A549 (cell line): ENCODE data around the gene PLPP4. TPM values are rescaled to one million over a fixed set of nuclear protein-coding genes. Genes with fewer than 3 reads are reported as not detected.

ENCODE experiments used
- ATAC-seq, 2 experiments: fragments of 200-7000 bp in 1 of 2; fragments of >200 bp in 1 of 2; cut with Nextera tagmentation in 1 of 2; cut with Tn5 transposase in 1 of 2; 3 replicates each; pipeline versions ENCODE4 v1.8.0 to v1.9.1; 2018 to 2020; ENCODE audit warnings: mild to moderate bottlenecking in 1 of 2, moderate library complexity in 1 of 2
- CTCF ChIA-PET: fragments of 300-600 bp; sonication (Branson Sonifier 250); formaldehyde crosslinking; extraction: SDS; loops from one replicate; lab custom pipeline; 2021; ENCODE audit warnings: antibody characterized with exemption, inconsistent platforms; lab: Yijun Ruan, JAX
- POLR2A ChIA-PET: fragments of 350-600 bp; formaldehyde crosslinking; extraction: SDS; loops from one replicate; lab custom pipeline; 2021; ENCODE audit warnings: antibody characterized with exemption, inconsistent platforms; lab: Yijun Ruan, JAX
- DNase-seq, 2 experiments: peaks; one replicate each; pipeline versions ENCODE4 v3.0.0 to v3.0.0-alpha.2; 2011 to 2016; ENCODE audit warnings: low read depth in 1 of 2, low spot score in 1 of 2
- FAIRE-seq: peaks from 2 replicates; lab custom pipeline; 2011; peaks lifted over from hg19 to GRCh38; lab: Jason Lieb, UNC
- H3K27ac ChIP-seq, 2 experiments: fragments of >200 bp; sonication (Bioruptor Twin); formaldehyde crosslinking; 3 replicates each; pipeline ENCODE4 v1.5.1; 2016 to 2017
- H3K4me1 ChIP-seq: fragments of >200 bp; sonication (Bioruptor Twin); formaldehyde crosslinking; 3 replicates; pipeline ENCODE4 v1.6.1; 2016
- H3K4me2 ChIP-seq: fragments of >200 bp; sonication (Bioruptor Twin); formaldehyde crosslinking; 3 replicates; pipeline ENCODE4 v1.6.1; 2016
- H3K4me3 ChIP-seq: fragments of >200 bp; sonication (Bioruptor Twin); formaldehyde crosslinking; 3 replicates; pipeline ENCODE4 v1.5.1; 2016
- H3K9me3 ChIP-seq: fragments of >200 bp; sonication (Bioruptor Twin); formaldehyde crosslinking; 3 replicates; pipeline ENCODE4 v1.6.1; 2016
- CBX2 ChIP-seq: fragments of 200-600 bp; sonication (generic); IDR thresholded peaks from 2 replicates; pipeline ENCODE4 v1.6.1; 2016; ENCODE audit warnings: low read depth, mild to moderate bottlenecking, borderline replicate concordance
- CEBPB ChIP-seq, 2 experiments: fragments of >200 bp in 1 of 2; sonication (Bioruptor Twin) in 1 of 2; formaldehyde crosslinking in 1 of 2; IDR thresholded peaks; 2 replicates each; pipeline ENCODE4 v1.6.1; 2012 to 2016
- CHD2 ChIP-seq: fragments of 150-350 bp; IDR thresholded peaks from 2 replicates; pipeline ENCODE4 v1.6.1; 2014; ENCODE audit warnings: low read length; ENCODE audit not compliant: partially characterized antibody
- CHD4 ChIP-seq: fragments of 200-600 bp; sonication (generic); IDR thresholded peaks from 2 replicates; pipeline ENCODE4 v1.6.1; 2016; ENCODE audit warnings: antibody characterized with exemption, mild to moderate bottlenecking, borderline replicate concordance
- GATA3 ChIP-seq: IDR thresholded peaks from 2 replicates; pipeline ENCODE4 v1.6.1; 2012; ENCODE audit warnings: borderline replicate concordance
- HDAC2 ChIP-seq: fragments of 200-600 bp; sonication (generic); IDR thresholded peaks from 2 replicates; pipeline ENCODE4 v1.6.1; 2016
- HEYL ChIP-seq: fragments of 250-450 bp; sonication (Bioruptor Pico); IDR thresholded peaks from 2 replicates; pipeline ENCODE4 v1.8.0; 2021; ENCODE audit warnings: mild to moderate bottlenecking, moderate library complexity
- HOXA7 ChIP-seq: fragments of 250-450 bp; sonication (Bioruptor Pico); IDR thresholded peaks from 2 replicates; pipeline ENCODE4 v1.5.0; 2020; ENCODE audit warnings: mild to moderate bottlenecking, moderate library complexity
- JUNB ChIP-seq: fragments of >200 bp; sonication (Bioruptor Twin); formaldehyde crosslinking; IDR thresholded peaks from 2 replicates; pipeline ENCODE4 v1.6.1; 2016
- KDM1A ChIP-seq: fragments of 200-600 bp; sonication (generic); IDR thresholded peaks from 2 replicates; pipeline ENCODE4 v1.6.1; 2016; ENCODE audit warnings: low read depth, mild to moderate bottlenecking
- MAZ ChIP-seq: fragments of 150-350 bp; IDR thresholded peaks from 2 replicates; pipeline ENCODE4 v1.6.1; 2014; ENCODE audit warnings: antibody characterized with exemption, low read depth, low read length, borderline replicate concordance
- MYC ChIP-seq: IDR thresholded peaks from 2 replicates; pipeline ENCODE4 v1.6.1; 2012; ENCODE audit warnings: mild to moderate bottlenecking, inconsistent platforms, low read length, improper control_type of control experiment, borderline replicate concordance
- NFE2L2 ChIP-seq: fragments of 150-350 bp; conservative IDR thresholded peaks from 2 replicates; pipeline ENCODE4 v1.6.1; 2014; ENCODE audit warnings: low read length
- NR3C1 ChIP-seq: fragments of >200 bp; sonication (Bioruptor Twin); formaldehyde crosslinking; IDR thresholded peaks from 3 replicates; pipeline ENCODE4 v1.6.1; 2017
- RAD21 ChIP-seq, 2 experiments: fragments of >200 bp in 1 of 2; sonication (Bioruptor Twin) in 1 of 2; formaldehyde crosslinking in 1 of 2; IDR thresholded peaks in 1 of 2; conservative IDR thresholded peaks in 1 of 2; 2 replicates in 1 of 2; 3 replicates in 1 of 2; pipeline ENCODE4 v1.6.1; 2012 to 2018; ENCODE audit warnings: inconsistent platforms in 1 of 2
- SREBF2 ChIP-seq: fragments of 450-650 bp; IDR thresholded peaks from 2 replicates; pipeline ENCODE4 v1.6.1; 2014; ENCODE audit warnings: mild to moderate bottlenecking, moderate library complexity
- TP53 ChIP-seq: fragments of 250-450 bp; sonication (Bioruptor Pico); IDR thresholded peaks from 2 replicates; pipeline ENCODE4 v1.5.0; 2021; ENCODE audit warnings: mild to moderate bottlenecking, moderate library complexity
- ZC3H11A ChIP-seq: fragments of 450-650 bp; IDR thresholded peaks from 2 replicates; pipeline ENCODE4 v1.6.1; 2014; ENCODE audit warnings: antibody characterized with exemption, mild to moderate bottlenecking
- ZFP36 ChIP-seq: fragments of 450-650 bp; IDR thresholded peaks from 2 replicates; pipeline ENCODE4 v1.6.1; 2014; ENCODE audit warnings: borderline replicate concordance; ENCODE audit not compliant: partially characterized antibody
- ZNF302 ChIP-seq: fragments of 250-450 bp; sonication (Bioruptor Pico); IDR thresholded peaks from 2 replicates; pipeline ENCODE4 v1.9.0; 2021; ENCODE audit warnings: inconsistent platforms, mild to moderate bottlenecking, moderate library complexity
- WGBS: methylation state at CpG from one replicate; pipeline ENCODE4 v1.1.6; 2017; ENCODE audit errors: missing lambda C conversion rate; 5-methylcytosine and 5-hydroxymethylcytosine counted together
- polyA plus RNA-seq, 4 experiments: library from polyadenylated mRNA; depleted of rRNA in 3 of 4; stranded (reverse); fragments of >200 nt; fragmentation: RNase III in 1 of 4; extraction: RNeasy Plus Mini Kit Qiagen cat#74134 plus additional on column Dnase treatment in 1 of 4; gene quantifications; 2 replicates in 3 of 4; 3 replicates in 1 of 4; pipeline ENCODE4 v1.2.3, GENCODE V29; 2011 to 2017
- TF ChIP-seq, protein P1 (sequence below): fragments of 250-450 bp; sonication (Bioruptor Pico); IDR thresholded peaks from 2 replicates; pipeline ENCODE4 v1.5.0; 2021; ENCODE audit warnings: mild to moderate bottlenecking, moderate library complexity, borderline replicate concordance
- TF ChIP-seq, protein P2 (sequence below): fragments of >200 bp; sonication (Bioruptor Twin); formaldehyde crosslinking; IDR thresholded peaks from 2 replicates; pipeline ENCODE4 v1.6.1; 2016
- TF ChIP-seq, protein P3 (sequence below): fragments of 200-600 bp; sonication (generic); IDR thresholded peaks from 2 replicates; pipeline ENCODE4 v1.6.1; 2016; ENCODE audit warnings: antibody characterized with exemption, mild to moderate bottlenecking, moderate library complexity
- TF ChIP-seq, protein P4 (sequence below): IDR thresholded peaks from 2 replicates; pipeline ENCODE4 v1.6.1; 2012; ENCODE audit warnings: low read depth, borderline replicate concordance

Gene PLPP4
- polyA plus RNA-seq, 2 of the 4 experiments (the other 2 are of a cell fraction): not detected

DNA sequence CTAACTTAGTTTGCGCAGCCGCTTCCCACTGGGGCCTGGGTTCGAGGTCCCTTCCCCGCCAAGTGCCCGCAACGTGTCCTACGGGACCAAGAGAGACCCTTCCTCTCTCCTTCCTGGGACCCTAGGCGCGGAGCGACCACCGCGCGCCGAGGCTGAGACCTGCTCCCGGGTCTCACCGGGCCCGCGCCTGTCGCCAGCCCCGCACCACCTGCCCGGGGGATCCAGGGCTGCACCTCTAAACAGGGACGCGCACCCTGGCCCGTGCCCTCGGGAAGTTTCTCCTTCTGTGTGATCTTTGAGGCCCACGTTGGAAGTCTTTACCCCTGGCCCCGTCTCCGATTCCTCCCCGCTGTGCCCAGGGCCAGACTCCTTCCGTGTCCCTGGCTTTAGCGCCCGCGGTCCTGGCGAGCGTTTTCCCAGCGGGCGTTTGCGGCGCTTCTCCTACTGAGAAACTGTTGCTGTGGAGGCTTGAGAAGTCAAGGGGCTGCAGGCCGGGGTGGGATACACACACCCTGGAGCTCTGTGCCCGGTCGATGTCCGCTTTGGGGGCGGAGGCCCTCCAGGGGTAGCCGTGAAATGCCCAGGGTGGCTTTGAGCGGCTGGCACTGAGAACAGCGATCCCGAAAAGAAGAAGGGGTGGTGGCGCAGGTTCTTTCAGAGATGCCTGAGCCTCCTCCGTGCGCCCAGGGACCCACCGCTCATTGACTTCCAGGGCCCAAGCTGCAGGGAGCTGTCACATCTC lies 575 bp downstream of the PLPP4 start (continued):
- TF ChIP-seq CBX2 (no peak), NR3C1 (no peak)

DNA sequence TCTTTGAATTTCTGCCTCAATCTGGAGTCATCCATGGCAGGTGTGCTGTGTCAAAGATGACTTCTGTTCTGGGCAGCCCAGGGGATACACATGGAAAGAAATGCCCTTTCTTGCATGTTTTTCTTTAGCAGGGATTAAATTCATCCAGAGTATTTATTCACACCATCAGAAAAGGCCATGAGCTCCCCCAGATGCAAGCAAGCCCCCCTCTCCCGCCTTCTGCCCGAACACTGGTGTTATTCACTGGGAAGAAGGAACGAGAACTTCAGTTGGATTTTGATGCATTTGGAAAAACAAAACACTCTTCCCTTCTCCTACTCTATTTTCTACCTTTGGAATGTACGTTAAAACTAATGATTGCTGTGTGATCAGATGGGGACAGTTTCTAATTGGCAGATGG lies 1.4 kb downstream of the PLPP4 start:
- ChIA-PET CTCF (no interaction called here), POLR2A (no interaction called here)
- H3K4me3 ChIP-seq: no peak overlapping the region
- FAIRE-seq (no peak), ATAC-seq (no peak), DNase-seq (no peak)
- no peaks in the 10 kb centered on the region for H3K9me3 ChIP-seq
- no peaks in the 10 kb centered on the region for H3K4me1 ChIP-seq
- H3K27ac ChIP-seq: no peak overlapping the region
- 14% methylated on average over 4 of the region's 4 CpGs for WGBS
- TF ChIP-seq ZNF302 (CRISPR knock-in tag) (no peak), CEBPB (IDR thresholded peaks at IDR 0.05) (no peak), HEYL (CRISPR knock-in tag) (no peak), SREBF2 (no peak), HOXA7 (CRISPR knock-in tag) (no peak), GATA3 (no peak)
- no peak overlapping the region for H3K4me2 ChIP-seq

DNA sequence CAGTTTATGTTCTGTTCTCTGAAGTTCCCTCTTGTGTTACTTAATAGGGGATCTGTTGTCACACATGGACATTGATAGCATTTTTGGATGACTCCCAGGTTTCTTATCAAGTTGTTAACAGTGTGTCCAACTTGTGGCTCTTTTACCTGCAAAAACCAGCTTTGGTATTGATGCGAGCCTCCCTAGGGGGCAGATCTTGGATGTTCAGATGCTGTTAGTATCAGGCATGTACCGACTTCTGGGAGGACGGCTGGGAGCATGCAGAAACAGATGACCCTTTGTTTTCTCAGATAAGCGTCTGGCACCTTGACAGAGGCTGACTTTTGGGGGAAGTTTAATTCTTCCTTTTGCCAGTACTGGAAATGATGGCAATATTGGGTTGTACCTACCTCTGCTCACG lies 2.2 kb downstream of the PLPP4 start:
- POLR2A ChIA-PET: no interaction called here
- TF ChIP-seq TP53 (CRISPR knock-in tag) (no peak), KDM1A (no peak), HOXA7 (CRISPR knock-in tag) (no peak), HDAC2 (no peak), CHD2 (no peak), JUNB (no peak), CEBPB (IDR thresholded peaks at IDR 0.05) (no peak), CHD4 (no peak), ZC3H11A (no peak), NFE2L2 (no peak), MAZ (no peak), CBX2 (no peak), RAD21 (conservative IDR thresholded peaks at IDR 0.05 in 1 of 2, IDR thresholded peaks at IDR 0.05 in 1 of 2) (no peak), MYC (no peak), ZFP36 (no peak), ZNF302 (CRISPR knock-in tag) (no peak)
- TF ChIP-seq, protein P1, sequence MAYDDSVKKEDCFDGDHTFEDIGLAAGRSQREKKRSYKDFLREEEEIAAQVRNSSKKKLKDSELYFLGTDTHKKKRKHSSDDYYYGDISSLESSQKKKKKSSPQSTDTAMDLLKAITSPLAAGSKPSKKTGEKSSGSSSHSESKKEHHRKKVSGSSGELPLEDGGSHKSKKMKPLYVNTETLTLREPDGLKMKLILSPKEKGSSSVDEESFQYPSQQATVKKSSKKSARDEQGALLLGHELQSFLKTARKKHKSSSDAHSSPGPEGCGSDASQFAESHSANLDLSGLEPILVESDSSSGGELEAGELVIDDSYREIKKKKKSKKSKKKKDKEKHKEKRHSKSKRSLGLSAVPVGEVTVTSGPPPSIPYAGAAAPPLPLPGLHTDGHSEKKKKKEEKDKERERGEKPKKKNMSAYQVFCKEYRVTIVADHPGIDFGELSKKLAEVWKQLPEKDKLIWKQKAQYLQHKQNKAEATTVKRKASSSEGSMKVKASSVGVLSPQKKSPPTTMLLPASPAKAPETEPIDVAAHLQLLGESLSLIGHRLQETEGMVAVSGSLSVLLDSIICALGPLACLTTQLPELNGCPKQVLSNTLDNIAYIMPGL (CRISPR knock-in tag): no peak
- TF ChIP-seq, protein P2, sequence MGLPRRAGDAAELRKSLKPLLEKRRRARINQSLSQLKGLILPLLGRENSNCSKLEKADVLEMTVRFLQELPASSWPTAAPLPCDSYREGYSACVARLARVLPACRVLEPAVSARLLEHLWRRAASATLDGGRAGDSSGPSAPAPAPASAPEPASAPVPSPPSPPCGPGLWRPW: no peak
- TF ChIP-seq, protein P3, sequence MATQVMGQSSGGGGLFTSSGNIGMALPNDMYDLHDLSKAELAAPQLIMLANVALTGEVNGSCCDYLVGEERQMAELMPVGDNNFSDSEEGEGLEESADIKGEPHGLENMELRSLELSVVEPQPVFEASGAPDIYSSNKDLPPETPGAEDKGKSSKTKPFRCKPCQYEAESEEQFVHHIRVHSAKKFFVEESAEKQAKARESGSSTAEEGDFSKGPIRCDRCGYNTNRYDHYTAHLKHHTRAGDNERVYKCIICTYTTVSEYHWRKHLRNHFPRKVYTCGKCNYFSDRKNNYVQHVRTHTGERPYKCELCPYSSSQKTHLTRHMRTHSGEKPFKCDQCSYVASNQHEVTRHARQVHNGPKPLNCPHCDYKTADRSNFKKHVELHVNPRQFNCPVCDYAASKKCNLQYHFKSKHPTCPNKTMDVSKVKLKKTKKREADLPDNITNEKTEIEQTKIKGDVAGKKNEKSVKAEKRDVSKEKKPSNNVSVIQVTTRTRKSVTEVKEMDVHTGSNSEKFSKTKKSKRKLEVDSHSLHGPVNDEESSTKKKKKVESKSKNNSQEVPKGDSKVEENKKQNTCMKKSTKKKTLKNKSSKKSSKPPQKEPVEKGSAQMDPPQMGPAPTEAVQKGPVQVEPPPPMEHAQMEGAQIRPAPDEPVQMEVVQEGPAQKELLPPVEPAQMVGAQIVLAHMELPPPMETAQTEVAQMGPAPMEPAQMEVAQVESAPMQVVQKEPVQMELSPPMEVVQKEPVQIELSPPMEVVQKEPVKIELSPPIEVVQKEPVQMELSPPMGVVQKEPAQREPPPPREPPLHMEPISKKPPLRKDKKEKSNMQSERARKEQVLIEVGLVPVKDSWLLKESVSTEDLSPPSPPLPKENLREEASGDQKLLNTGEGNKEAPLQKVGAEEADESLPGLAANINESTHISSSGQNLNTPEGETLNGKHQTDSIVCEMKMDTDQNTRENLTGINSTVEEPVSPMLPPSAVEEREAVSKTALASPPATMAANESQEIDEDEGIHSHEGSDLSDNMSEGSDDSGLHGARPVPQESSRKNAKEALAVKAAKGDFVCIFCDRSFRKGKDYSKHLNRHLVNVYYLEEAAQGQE: no peak
- TF ChIP-seq, protein P4, sequence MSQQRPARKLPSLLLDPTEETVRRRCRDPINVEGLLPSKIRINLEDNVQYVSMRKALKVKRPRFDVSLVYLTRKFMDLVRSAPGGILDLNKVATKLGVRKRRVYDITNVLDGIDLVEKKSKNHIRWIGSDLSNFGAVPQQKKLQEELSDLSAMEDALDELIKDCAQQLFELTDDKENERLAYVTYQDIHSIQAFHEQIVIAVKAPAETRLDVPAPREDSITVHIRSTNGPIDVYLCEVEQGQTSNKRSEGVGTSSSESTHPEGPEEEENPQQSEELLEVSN: no peak
- Histone ChIP-seq H3K4me3 (no peak overlapping the region), H3K4me2 (no peak overlapping the region), H3K9me3 (no peaks in the 10 kb centered on the region), H3K27ac (no peak overlapping the region), H3K4me1 (no peaks in the 10 kb centered on the region)
- no peak for DNase-seq
- CTCF ChIA-PET: no interaction called here
- no peak for FAIRE-seq
- 1% methylated on average over 5 of the region's 5 CpGs for WGBS
- no peak for ATAC-seq
